Measurements from ENCODE around the gene TNS3. TPM values are rescaled to one million over a fixed set of nuclear protein-coding genes. Genes with fewer than 3 reads are reported as not detected.

TNS3 gene
- total and polyA plus RNA-seq, 10 donors, result 17.7 to 247 (median 147) TPM

DNA sequence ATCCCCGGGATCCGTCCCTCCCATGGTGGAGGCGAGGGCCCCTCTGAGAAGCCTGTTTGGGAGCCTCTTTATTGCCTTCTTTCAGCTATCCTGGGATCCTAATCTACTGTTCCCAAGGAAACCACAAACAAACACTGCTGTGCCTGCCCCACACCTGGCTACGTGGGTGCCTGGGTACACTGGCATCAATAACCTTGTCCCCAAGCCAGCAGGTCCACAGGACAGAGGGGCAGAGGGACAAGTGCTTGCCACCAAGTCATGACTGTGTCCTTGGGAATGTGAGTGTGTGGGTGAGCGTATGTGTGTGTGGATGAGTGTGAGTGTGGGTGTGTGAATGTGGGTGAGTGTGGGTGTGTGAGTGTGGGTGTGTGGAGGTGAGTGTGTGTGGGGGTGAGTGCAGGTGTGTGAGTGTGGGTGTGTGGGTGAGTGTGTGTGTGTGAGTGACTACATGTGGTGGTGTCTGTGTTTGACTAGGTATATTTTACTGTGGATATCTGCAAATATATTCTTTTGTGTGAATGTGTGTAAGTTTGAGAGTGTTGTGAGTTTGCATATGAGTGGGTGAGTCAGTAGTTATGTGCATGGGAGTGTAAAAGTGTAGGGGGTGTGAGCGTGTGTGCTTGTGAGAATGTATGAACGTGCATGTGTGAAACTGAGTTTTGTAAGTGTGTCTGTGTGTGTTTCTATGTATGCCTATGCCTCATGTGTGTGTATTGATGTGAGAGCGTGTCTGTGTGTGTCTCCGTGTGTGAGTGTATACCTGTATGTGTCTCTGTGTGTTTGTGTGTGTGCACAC, 96.1 kb downstream of the TNS3 start:
- H3K4me1 ChIP-seq, result peaks cover 26 to 95% (median 63%) of the 10 kb centered on the region in 6 donors
- TF ChIP-seq CTCF (IDR thresholded peaks at IDR 0.05 in 8 of 11, conservative IDR thresholded peaks at IDR 0.05 in 3 of 11) (no peak), POLR2A (IDR thresholded peaks at IDR 0.05) (no peak), POLR2AphosphoS5 (IDR thresholded peaks at IDR 0.05) (no peak)
- WGBS, 5 donors, result 64 to 91% (median 82%) methylated on average over 9 of the region's 9 CpGs
- DNase-seq, result peak; percentile 71
- no peaks in the 10 kb centered on the region for H3K9me3 ChIP-seq
- intact Hi-C loops (cut with DNase I; ENCODE audit: low total_unique reads), result no loop called here
- no peak overlapping the region for H3K4me3 ChIP-seq
- no peaks in the 10 kb centered on the region for H3K36me3 ChIP-seq
- H3K27ac ChIP-seq, result peak overlapping the region in 4 of 8 donors; percentile 19 to 83 (median 50)
- no peaks in the 10 kb centered on the region for H3K27me3 ChIP-seq (replicated peaks in 1 of 7)

DNA sequence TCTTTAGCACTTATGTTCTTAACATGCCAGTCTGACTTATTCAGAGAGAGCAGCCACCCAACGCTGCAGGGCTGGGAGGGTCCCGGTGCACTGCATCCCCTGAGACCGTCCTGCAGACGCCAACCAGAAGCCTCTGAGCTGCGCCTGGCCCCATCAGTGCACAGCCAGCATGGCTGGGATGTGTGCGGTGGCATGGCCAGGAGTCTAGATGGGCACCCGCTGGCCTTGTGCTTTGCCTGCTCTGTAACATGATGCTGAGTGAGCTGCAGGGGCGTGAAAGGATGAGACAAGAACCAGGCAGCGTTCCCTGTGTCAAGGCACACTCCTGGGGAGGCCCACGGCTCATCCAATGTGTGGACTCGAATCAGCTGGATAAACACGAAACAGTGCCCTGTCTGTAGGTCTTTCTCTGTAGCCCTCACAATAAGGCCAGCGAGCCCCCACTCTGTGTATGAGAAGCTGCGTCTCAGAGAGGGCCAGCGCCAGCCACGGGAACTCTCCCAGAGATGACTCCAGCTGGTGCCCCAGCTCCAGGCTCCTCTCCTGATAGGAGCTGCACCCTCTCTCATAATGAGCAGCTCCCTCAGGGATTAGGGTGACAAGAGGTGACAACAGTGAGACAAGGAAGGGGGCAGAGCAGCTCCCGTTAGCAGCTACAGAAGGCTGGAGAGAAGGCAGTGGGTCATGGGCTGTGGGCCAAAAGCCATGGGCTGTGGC, 96.8 kb downstream of the TNS3 start:
- intact Hi-C loops (cut with DNase I; ENCODE audit: low total_unique reads), result no loop called here
- DNase-seq, result peak; percentile 69

DNA sequence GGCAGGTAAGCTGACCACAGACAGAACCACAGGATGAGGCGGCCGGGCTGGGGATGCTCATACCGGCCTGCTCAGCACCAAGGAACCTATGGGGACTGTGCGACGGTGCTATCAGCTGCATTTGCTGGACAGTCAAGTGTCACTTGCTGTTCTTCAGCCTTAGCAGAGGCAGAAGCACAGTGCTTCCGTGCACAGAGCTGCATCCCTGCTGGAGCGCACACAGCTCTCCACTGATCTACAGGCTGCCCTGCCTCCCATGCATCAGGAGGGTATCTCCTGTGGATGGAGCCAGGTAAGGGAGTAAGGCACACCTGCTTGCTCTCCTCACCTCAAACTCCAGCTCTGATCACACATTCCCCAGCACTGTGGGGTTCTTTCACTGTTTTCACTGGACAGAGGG, 97.5 kb downstream of the TNS3 start:
- peak; percentile 56 for DNase-seq
- Histone ChIP-seq H3K36me3 (no peaks in the 10 kb centered on the region), H3K4me3 (no peak overlapping the region), H3K4me1 (peaks cover 38 to 97% (median 73%) of the 10 kb centered on the region in 6 donors), H3K27me3 (replicated peaks in 1 of 7) (no peaks in the 10 kb centered on the region), H3K9me3 (no peaks in the 10 kb centered on the region), H3K27ac (peak overlapping the region in 4 of 8 donors; percentile 67 to 83 (median 76))
- intact Hi-C loops (cut with DNase I; ENCODE audit: low total_unique reads), result no loop called here
- 80 to 92% (median 85%) methylated on average over 7 of the region's 7 CpGs for WGBS, 5 donors
- TF ChIP-seq CTCF (IDR thresholded peaks at IDR 0.05 in 8 of 11, conservative IDR thresholded peaks at IDR 0.05 in 3 of 11) (no peak), POLR2AphosphoS5 (IDR thresholded peaks at IDR 0.05) (no peak), POLR2A (IDR thresholded peaks at IDR 0.05) (no peak)

More for the DNA sequence above, 96.8 kb downstream of the TNS3 start:
- H3K36me3 ChIP-seq, result no peaks in the 10 kb centered on the region
- H3K4me1 ChIP-seq, result peaks cover 31 to 97% (median 68%) of the 10 kb centered on the region in 6 donors
- WGBS, 5 donors, result 80 to 92% (median 87%) methylated on average over 13 to 17 of the region's 17 CpGs
- H3K9me3 ChIP-seq, result no peaks in the 10 kb centered on the region
- H3K27me3 ChIP-seq (replicated peaks in 1 of 7), result no peaks in the 10 kb centered on the region
- H3K4me3 ChIP-seq, result no peak overlapping the region
- TF ChIP-seq POLR2A (IDR thresholded peaks at IDR 0.05), result no peak
- no peak for TF ChIP-seq CTCF (IDR thresholded peaks at IDR 0.05 in 8 of 11, conservative IDR thresholded peaks at IDR 0.05 in 3 of 11)
- no peak for TF ChIP-seq POLR2AphosphoS5 (IDR thresholded peaks at IDR 0.05)
- peak overlapping the region in 5 of 8 donors; percentile 19 to 83 (median 74) for H3K27ac ChIP-seq

All from spleen (tissue), 11 donors.